H1 (cell line): ENCODE measurements around the gene SKAP1. TPM values are rescaled to one million over a fixed set of nuclear protein-coding genes. Genes with fewer than 3 reads are reported as not detected.

Source experiments
- CTCF ChIA-PET: fragments of 300-600 bp; sonication (Branson Sonifier 250); formaldehyde crosslinking; loops from one replicate; lab custom pipeline; 2021; ENCODE audit not compliant: partially characterized antibody; lab: Charles Lee
- POLR2A ChIA-PET: fragments of 300-600 bp; sonication (Branson Sonifier 250); formaldehyde crosslinking; loops from one replicate; lab custom pipeline; 2021; ENCODE audit warnings: inconsistent platforms; ENCODE audit not compliant: partially characterized antibody; lab: Charles Lee
- DNase-seq, 2 experiments: peaks; one replicate each; pipeline versions ENCODE4 v3.0.0 to v3.0.0-alpha.2; 2010 to 2022; ENCODE audit warnings: low spot score in 2 of 2, low read depth in 1 of 2, mixed read lengths in 1 of 2
- FAIRE-seq: peaks from 2 replicates; lab custom pipeline; 2011; peaks lifted over from hg19 to GRCh38; lab: Jason Lieb, UNC
- H2AFZ ChIP-seq: 2 replicates; pipeline ENCODE4 v1.8.1; 2012; ENCODE audit warnings: low read length, inconsistent platforms
- H2AK5ac ChIP-seq: 2 replicates; pipeline ENCODE4 v1.6.1; 2013; ENCODE audit warnings: low read depth, low read length
- H2BK120ac ChIP-seq: replicated peaks from 2 replicates; pipeline ENCODE3; 2013; ENCODE audit warnings: low read depth, low read length, inconsistent platforms
- H2BK12ac ChIP-seq: 2 replicates; pipeline ENCODE4 v1.6.1; 2013; ENCODE audit warnings: low read depth, low read length
- H2BK15ac ChIP-seq: 2 replicates; pipeline ENCODE4 v1.6.1; 2013; ENCODE audit warnings: low read length
- H2BK20ac ChIP-seq: 2 replicates; pipeline ENCODE4 v1.6.1; 2013; ENCODE audit warnings: low read length
- H2BK5ac ChIP-seq: 2 replicates; pipeline ENCODE4 v1.6.1; 2013; ENCODE audit warnings: low read depth, low read length
- H3K14ac ChIP-seq: 2 replicates; pipeline ENCODE4 v1.6.1; 2013; ENCODE audit warnings: inconsistent platforms; ENCODE audit not compliant: insufficient read length
- H3K18ac ChIP-seq: 2 replicates; pipeline ENCODE4 v1.6.1; 2013; ENCODE audit warnings: low read length; ENCODE audit errors: extremely low read depth
- H3K23ac ChIP-seq: 2 replicates; pipeline ENCODE4 v1.6.1; 2013; ENCODE audit warnings: inconsistent platforms; ENCODE audit not compliant: insufficient read length
- H3K23me2 ChIP-seq: 2 replicates; pipeline ENCODE4 v1.6.1; 2013; ENCODE audit warnings: low read depth, low read length
- H3K27ac ChIP-seq: 2 replicates; pipeline ENCODE4 v1.6.1; 2011; ENCODE audit warnings: low read depth, low read length, inconsistent platforms
- H3K27me3 ChIP-seq, 4 experiments: replicated peaks in 1 of 4; 1 replicate in 1 of 4; 2 replicates in 3 of 4; pipeline versions ENCODE4 v1.6.1 to v1.8.1; 2011 to 2013; ENCODE audit warnings: low read length in 3 of 4, mild to moderate bottlenecking in 3 of 4, inconsistent platforms in 2 of 4, mixed read lengths in 2 of 4, moderate library complexity in 1 of 4; ENCODE audit not compliant: control insufficient read depth in 3 of 4, insufficient read depth in 3 of 4; ENCODE audit errors: extremely low read depth in 1 of 4
- H3K36me3 ChIP-seq, 4 experiments: 2 replicates each; pipeline versions ENCODE4 v1.6.1 to v1.8.1; 2011 to 2013; ENCODE audit warnings: mild to moderate bottlenecking in 4 of 4, low read length in 3 of 4, moderate library complexity in 2 of 4, control low read depth in 1 of 4, inconsistent platforms in 1 of 4; ENCODE audit not compliant: insufficient read depth in 4 of 4, control insufficient read depth in 2 of 4
- H3K4ac ChIP-seq: replicated peaks from 2 replicates; pipeline ENCODE3; 2013; ENCODE audit warnings: low read length, low read depth, mixed read lengths, inconsistent platforms; ENCODE audit not compliant: insufficient read length
- H3K4me1 ChIP-seq, 4 experiments: replicated peaks in 1 of 4; 1 replicate in 1 of 4; 2 replicates in 3 of 4; pipeline versions ENCODE4 v1.6.1 to v1.8.1; 2011 to 2013; ENCODE audit warnings: low read length in 3 of 4, inconsistent platforms in 2 of 4, mixed read lengths in 1 of 4; ENCODE audit not compliant: insufficient read depth in 4 of 4, control insufficient read depth in 3 of 4
- H3K4me2 ChIP-seq, 2 experiments: 2 replicates each; pipeline versions ENCODE4 v1.6.1 to v1.8.1; 2011 to 2013; ENCODE audit warnings: low read depth in 2 of 2, low read length in 2 of 2, control low read depth in 1 of 2, inconsistent platforms in 1 of 2, mild to moderate bottlenecking in 1 of 2; ENCODE audit not compliant: insufficient read depth in 1 of 2
- H3K4me3 ChIP-seq, 4 experiments: fragments of 200-600, 300-600 bp in 1 of 4; sonication (generic), shearing (Covaris generic), sonication (Bioruptor Twin) in 1 of 4; 2 replicates each; pipeline versions ENCODE4 v1.5.1 to v1.8.1; 2011 to 2016; ENCODE audit warnings: low read length in 4 of 4, low read depth in 3 of 4, control low read depth in 2 of 4, inconsistent platforms in 2 of 4, mild to moderate bottlenecking in 2 of 4, mixed read lengths in 1 of 4, moderate library complexity in 1 of 4; ENCODE audit not compliant: insufficient read depth in 2 of 4; ENCODE audit errors: extremely low read depth in 1 of 4
- H3K56ac ChIP-seq: replicated peaks from 2 replicates; pipeline ENCODE3; 2013; ENCODE audit warnings: low read depth, mild to moderate bottlenecking, mixed read lengths, low read length, inconsistent platforms; ENCODE audit not compliant: insufficient read length
- H3K79me1 ChIP-seq: 2 replicates; pipeline ENCODE4 v1.6.1; 2013; ENCODE audit warnings: low read depth, low read length, control low read depth
- H3K79me2 ChIP-seq, 2 experiments: 2 replicates each; pipeline versions ENCODE4 v1.6.1 to v1.8.1; 2012 to 2013; ENCODE audit warnings: low read length in 2 of 2, mild to moderate bottlenecking in 2 of 2, inconsistent platforms in 1 of 2; ENCODE audit not compliant: insufficient read depth in 2 of 2, control insufficient read depth in 1 of 2
- H3K9ac ChIP-seq, 4 experiments: replicated peaks in 1 of 4; 1 replicate in 1 of 4; 2 replicates in 3 of 4; pipeline versions ENCODE4 v1.6.1 to v1.8.1; 2011 to 2013; ENCODE audit warnings: low read depth in 3 of 4, low read length in 3 of 4, control low read depth in 2 of 4, mild to moderate bottlenecking in 2 of 4, moderate library complexity in 2 of 4, inconsistent platforms in 1 of 4; ENCODE audit errors: extremely low read depth in 1 of 4
- H3K9me3 ChIP-seq, 2 experiments: 2 replicates each; pipeline versions ENCODE4 v1.6.1 to v1.8.1; 2012 to 2013; ENCODE audit warnings: mild to moderate bottlenecking in 2 of 2, moderate library complexity in 2 of 2, control low read depth in 1 of 2, inconsistent platforms in 1 of 2, low read depth in 1 of 2, low read length in 1 of 2, mixed read lengths in 1 of 2; ENCODE audit not compliant: insufficient read depth in 2 of 2
- H4K20me1 ChIP-seq, 2 experiments: replicated peaks in 1 of 2; 2 replicates each; pipeline versions ENCODE3 to v1.8.1; 2011 to 2013; ENCODE audit warnings: inconsistent platforms in 2 of 2, low read length in 2 of 2, mild to moderate bottlenecking in 1 of 2; ENCODE audit not compliant: insufficient read depth in 2 of 2, control insufficient read depth in 1 of 2
- H4K5ac ChIP-seq: 2 replicates; pipeline ENCODE4 v1.6.1; 2013; ENCODE audit warnings: low read length, low read depth, mixed read lengths, inconsistent platforms; ENCODE audit not compliant: insufficient read length
- H4K8ac ChIP-seq: 2 replicates; pipeline ENCODE4 v1.8.0; 2013; ENCODE audit warnings: mild to moderate bottlenecking, moderate library complexity, low read length, inconsistent platforms; ENCODE audit not compliant: insufficient read depth; ENCODE audit errors: extremely low read depth
- H4K91ac ChIP-seq: replicated peaks from 2 replicates; pipeline ENCODE3; 2013; ENCODE audit warnings: low read length, mixed read lengths, inconsistent platforms; ENCODE audit not compliant: insufficient read length
- BRCA1 ChIP-seq: IDR thresholded peaks from 2 replicates; pipeline ENCODE4 v1.6.1; 2012; ENCODE audit warnings: low read depth, low read length, improper control_type of control experiment
- EGR1 ChIP-seq: IDR thresholded peaks from 2 replicates; pipeline ENCODE4 v1.6.1; 2011; ENCODE audit warnings: low read depth, low read length, borderline replicate concordance
- EZH2 ChIP-seq: fragments of 200-600 bp; sonication (generic); IDR thresholded peaks from 2 replicates; pipeline ENCODE4 v1.7.1; 2012; ENCODE audit warnings: low read depth, mild to moderate bottlenecking, moderate library complexity, low read length, inconsistent platforms; ENCODE audit not compliant: severe bottlenecking
- RBBP5 ChIP-seq: IDR thresholded peaks from 2 replicates; pipeline ENCODE4 v1.7.1; 2012; ENCODE audit warnings: low read depth, mild to moderate bottlenecking, inconsistent platforms, low read length, moderate library complexity, borderline replicate concordance
- RXRA ChIP-seq: IDR thresholded peaks from 2 replicates; pipeline ENCODE4 v1.6.1; 2011; ENCODE audit warnings: low read depth, mild to moderate bottlenecking, low read length, moderate library complexity; ENCODE audit not compliant: insufficient read depth
- SP1 ChIP-seq: IDR thresholded peaks from 2 replicates; pipeline ENCODE4 v1.6.1; 2011; ENCODE audit warnings: low read depth, low read length
- WGBS, 2 experiments: shearing (Covaris generic) in 1 of 2; methylation state at CpG; one replicate each; pipeline versions ENCODE4 v1.1.6 to v1.1.7; 2013 to 2015; ENCODE audit warnings: low lambda C conversion rate in 2 of 2, mixed read lengths in 2 of 2, inconsistent platforms in 1 of 2, low coverage in 1 of 2, missing lambda C conversion rate in 1 of 2; ENCODE audit not compliant: insufficient replicate concordance in 2 of 2, insufficient coverage in 1 of 2, insufficient read length in 1 of 2; ENCODE audit errors: extremely low coverage in 1 of 2, missing lambda C conversion rate in 1 of 2; 5-methylcytosine and 5-hydroxymethylcytosine counted together
- polyA plus RNA-seq, 7 experiments: library from polyadenylated mRNA; depleted of rRNA in 3 of 7; stranded (reverse) in 5 of 7; unstranded in 2 of 7; fragments of >200 nt in 5 of 7; fragments of 200-250 nt in 2 of 7; gene quantifications; 1 replicate in 5 of 7; 2 replicates in 1 of 7; 4 replicates in 1 of 7; pipeline versions ENCODE4 v1.2.1 to v1.2.3, GENCODE V29; 2011 to 2013; ENCODE audit warnings: missing spikeins in 2 of 7, mixed read lengths in 2 of 7
- total RNA-seq: library from RNA; stranded (reverse); fragmentation: NEBNext Ultra II Directional; extraction: Animal tissue kit (Norgen Biotek cat#: 25700); gene quantifications from 2 replicates; pipeline ENCODE4 v1.2.1, GENCODE V29; 2021
- TF ChIP-seq, protein P1 (sequence below), 3 experiments: IDR thresholded peaks; 1 replicate in 2 of 3; 2 replicates in 1 of 3; pipeline versions ENCODE4 v1.5.1 to v1.6.1; 2011; ENCODE audit warnings: low read length in 3 of 3, mild to moderate bottlenecking in 3 of 3, inconsistent platforms in 2 of 3, low read depth in 1 of 3, moderate library complexity in 1 of 3; ENCODE audit not compliant: insufficient read depth in 1 of 3; ENCODE audit errors: control extremely low read depth in 1 of 3

Gene SKAP1
- total and polyA plus RNA-seq, 2 of the 8 experiments (the other 6 are each of a cell fraction or from before 2014, with no cell fraction given) = not detected

DNA sequence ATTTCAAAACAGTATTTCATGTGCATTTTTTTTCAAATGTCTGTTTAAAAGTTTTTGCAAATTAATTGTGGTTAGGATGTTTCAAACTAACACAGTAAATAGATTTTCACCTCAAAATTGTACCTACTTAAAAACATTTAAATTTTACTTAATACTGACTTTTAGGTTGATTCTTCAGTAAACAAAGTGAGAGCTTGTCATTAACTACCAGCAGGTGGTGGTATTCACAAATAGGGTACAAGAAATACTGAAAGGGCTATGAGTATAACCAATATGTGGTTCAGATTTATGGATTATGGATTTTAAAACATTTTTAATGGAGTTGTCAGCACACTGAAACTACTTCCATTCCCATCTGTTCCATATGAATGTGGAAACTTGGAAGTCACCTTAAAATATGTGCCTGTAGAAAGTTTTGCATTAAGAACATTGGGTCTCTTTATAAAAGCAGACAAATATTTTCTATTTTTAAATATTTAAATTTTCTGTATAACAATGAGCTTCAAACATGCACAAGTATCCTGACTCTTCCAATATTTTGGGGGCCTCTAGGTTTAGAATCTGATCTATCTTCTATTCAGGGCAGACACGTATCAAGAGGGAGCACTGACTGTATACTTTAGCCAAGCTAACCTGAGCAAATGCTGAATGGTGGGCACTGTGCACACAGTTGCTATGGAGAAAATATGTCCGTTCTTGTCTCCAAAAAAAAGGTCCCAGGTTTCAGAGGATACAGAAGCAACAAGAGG is 166.9 kb downstream of the SKAP1 start:
- Histone ChIP-seq H4K20me1 (no peaks in the 10 kb centered on the region), H2BK12ac (no peak overlapping the region), H3K4me1 (peaks cover 0 to 6% (median 0%) of the 10 kb centered on the region in 4 experiments; a peak in 1 of 7 replicates), H3K4me3 (no peak overlapping the region), H2BK5ac (no peak overlapping the region), H3K79me2 (no peaks in the 10 kb centered on the region), H3K56ac (no peak overlapping the region), H3K4me2 (no peak overlapping the region), H3K23me2 (no peaks in the 10 kb centered on the region; the same call in 1 of the 2 replicates), H4K8ac (no peak overlapping the region), H4K5ac (no peak overlapping the region), H3K23ac (no peak overlapping the region), H2AK5ac (no peak overlapping the region), H3K27me3 (no peaks in the 10 kb centered on the region), H3K9ac (no peak overlapping the region), H3K18ac (no peak overlapping the region), H3K14ac (no peak overlapping the region), H3K36me3 (no peaks in the 10 kb centered on the region), H3K4ac (no peak overlapping the region), H4K91ac (no peak overlapping the region), H3K79me1 (no peaks in the 10 kb centered on the region), H2BK120ac (no peak overlapping the region), H2AFZ (no peak overlapping the region), H2BK20ac (no peak overlapping the region), H3K27ac (no peak overlapping the region), H3K9me3 (no peaks in the 10 kb centered on the region), H2BK15ac (no peak overlapping the region)
- TF ChIP-seq SP1 (no peak), RXRA (no peak), BRCA1 (no peak), RBBP5 (no peak), EGR1 (no peak), EZH2 (no peak)
- TF ChIP-seq, protein P1, sequence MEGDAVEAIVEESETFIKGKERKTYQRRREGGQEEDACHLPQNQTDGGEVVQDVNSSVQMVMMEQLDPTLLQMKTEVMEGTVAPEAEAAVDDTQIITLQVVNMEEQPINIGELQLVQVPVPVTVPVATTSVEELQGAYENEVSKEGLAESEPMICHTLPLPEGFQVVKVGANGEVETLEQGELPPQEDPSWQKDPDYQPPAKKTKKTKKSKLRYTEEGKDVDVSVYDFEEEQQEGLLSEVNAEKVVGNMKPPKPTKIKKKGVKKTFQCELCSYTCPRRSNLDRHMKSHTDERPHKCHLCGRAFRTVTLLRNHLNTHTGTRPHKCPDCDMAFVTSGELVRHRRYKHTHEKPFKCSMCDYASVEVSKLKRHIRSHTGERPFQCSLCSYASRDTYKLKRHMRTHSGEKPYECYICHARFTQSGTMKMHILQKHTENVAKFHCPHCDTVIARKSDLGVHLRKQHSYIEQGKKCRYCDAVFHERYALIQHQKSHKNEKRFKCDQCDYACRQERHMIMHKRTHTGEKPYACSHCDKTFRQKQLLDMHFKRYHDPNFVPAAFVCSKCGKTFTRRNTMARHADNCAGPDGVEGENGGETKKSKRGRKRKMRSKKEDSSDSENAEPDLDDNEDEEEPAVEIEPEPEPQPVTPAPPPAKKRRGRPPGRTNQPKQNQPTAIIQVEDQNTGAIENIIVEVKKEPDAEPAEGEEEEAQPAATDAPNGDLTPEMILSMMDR (IDR thresholded peaks at IDR 0.05; ENCODE audit: control extremely low read depth in 1 of 3, insufficient read depth in 1 of 3, low read depth in 1 of 3, low read length in 3 of 3) = peak in 1 of 3 experiments; percentile 10; a peak in 2 of 4 replicates
- CTCF ChIA-PET = interaction anchor here (0.5 to 7.1 kb wide), 33 partner anchors 9 to 541 kb away, joined by 3 to 71 read pairs (median 4); partner anchors contain the start of gene SNX11
- DNase-seq = no peak
- FAIRE-seq = no peak
- WGBS, 2 experiments = 82% methylated on average over 2 of the region's 2 CpGs; no CpG with 5 or more reads in 1 of the 2 experiments
- POLR2A ChIA-PET = no interaction called here
